NCI-H2227 (cell line): ENCODE measurements around the gene GOLGA8T.
"Not testable (repeated sequence)": the region's sequence is repeated elsewhere in the genome, so short reads cannot be mapped to it uniquely, and the experiment has no call there.

ENCODE experiments used
- DNase-seq: peaks from one replicate; lab custom pipeline; 2025; ENCODE audit not compliant: unreplicated experiment; lab: John Stamatoyannopoulos, UW

The GOLGA8T gene

DNA sequence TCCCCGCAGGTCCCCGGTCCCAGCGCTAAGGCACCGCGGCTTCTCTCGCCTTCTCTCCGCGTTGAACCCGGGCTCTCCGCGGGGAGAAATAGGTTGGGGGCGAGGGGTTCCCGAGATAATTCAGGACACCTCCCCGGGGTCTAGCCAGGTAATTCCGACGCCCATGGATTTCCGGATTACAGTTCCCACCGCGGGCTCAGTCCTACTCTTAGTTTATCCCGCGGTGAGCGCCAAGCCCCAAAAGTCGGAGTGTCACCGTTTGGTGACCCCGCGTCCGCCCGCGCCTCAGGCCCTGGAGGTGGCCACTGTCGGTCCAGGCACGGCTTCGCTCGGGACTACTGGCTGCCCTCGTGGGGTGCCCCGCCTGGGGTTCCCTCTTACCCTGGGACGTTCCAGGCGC is 56.8 kb downstream of the GOLGA8T start:
- DNase-seq, result not testable (repeated sequence)

DNA sequence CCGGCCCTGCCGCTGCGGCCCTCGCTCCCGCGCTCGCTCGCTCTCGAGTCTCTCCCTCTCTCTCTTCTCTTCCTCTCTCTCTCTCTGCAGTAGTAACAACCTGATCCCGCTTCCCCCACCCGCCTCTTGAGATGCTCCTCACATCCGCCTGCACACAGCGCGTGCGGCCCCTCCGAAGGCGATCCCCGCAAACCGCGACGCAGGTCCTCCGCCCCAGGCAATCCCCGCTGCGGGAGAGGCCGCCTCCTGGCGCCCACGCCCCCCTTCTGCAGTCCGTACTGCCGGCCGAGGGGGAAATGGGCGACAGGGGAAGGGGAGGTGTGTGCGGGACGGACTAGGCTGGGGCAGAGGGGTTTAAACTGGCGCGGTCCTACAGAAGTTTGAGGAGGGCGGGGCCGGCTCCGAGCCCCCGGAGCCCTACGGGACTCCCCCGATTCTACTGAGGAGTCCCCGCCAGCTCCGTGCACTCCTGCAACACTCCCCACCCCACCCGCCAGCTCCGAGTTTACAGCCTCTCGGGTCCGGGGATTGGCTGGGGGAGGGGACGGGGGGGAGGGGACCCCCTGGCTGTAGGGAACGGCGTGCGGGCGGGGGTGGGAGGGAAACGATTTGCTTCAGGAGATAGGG is 57.4 kb downstream of the GOLGA8T start:
- DNase-seq, result not testable (repeated sequence)

DNA sequence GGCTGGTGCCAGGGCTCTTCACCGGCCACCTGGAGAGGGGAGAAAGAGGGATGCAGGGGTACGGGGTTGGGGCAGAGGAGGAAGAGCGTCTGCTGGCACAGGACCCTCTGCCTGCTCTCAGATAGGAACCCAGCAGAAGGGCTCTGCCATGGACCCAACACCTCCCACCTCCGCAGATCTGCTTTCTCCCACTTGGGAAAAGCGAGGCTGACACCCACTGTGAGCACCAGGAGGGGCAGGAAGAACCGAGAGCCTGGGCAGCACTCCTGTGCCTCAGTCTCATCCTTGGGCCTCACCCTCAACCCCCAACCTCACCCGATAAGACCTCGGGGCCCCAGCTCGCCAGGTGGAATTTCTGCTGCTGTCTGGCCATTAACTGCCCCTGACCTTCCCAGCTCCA is 58.0 kb downstream of the GOLGA8T start:
- not testable (repeated sequence) for DNase-seq
